GM18511 (cell line): Measurements from ENCODE around the gene CTTNBP2NL.
"Not testable (repeated sequence)": the region's sequence is repeated elsewhere in the genome, so short reads cannot be mapped to it uniquely, and the experiment has no call there.

Experiments
- ATAC-seq: cut with Tn5 transposase; IDR thresholded peaks from one replicate; pipeline ENCODE4 v1.9.1; 2021; ENCODE audit warnings: mild to moderate bottlenecking, moderate library complexity; ENCODE audit not compliant: unreplicated experiment

Gene CTTNBP2NL

DNA sequence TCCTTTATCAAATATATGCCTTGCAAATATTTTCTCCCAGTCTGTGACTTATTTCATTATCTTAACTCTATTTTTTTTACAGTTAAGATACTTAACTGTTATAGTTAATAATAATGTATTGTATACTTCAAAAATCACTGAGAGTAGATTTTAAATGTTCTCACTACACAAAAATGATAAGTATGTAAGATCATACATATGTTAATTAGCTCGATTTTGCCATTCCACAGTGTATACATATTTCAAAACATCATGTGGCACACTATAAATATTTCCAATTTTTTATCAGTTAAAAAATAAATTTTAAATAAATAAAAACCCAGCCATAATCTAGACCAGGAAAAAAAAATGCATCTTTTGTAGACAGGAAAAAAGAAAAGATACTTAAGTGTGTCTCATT, 27.2 kb downstream of the CTTNBP2NL start:
- ATAC-seq: no peak

- not testable (repeated sequence) for ATAC-seq
Observed at GRCh38 chr1:112423666-112424065, 27.7 kb downstream of the CTTNBP2NL start.

DNA sequence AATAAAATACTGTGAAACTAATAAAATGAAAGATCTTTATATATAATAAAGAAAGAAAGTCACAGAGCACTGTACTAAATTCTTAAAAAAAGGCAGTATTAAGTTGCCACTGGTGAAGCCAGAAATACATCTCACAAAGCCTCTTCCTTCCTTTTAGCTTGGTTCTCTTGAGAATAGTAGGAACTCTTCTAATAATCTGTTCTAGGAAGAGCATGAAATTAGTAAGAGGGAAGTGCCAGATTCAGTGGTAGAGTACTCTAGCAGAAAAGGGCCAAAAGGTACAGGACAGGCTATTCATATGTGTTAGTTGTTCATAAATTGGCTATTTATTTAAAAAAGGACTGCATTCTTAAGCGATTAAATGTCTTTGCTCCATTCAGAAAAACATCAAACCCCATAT, 33.7 kb downstream of the CTTNBP2NL start:
- ATAC-seq: no peak

DNA sequence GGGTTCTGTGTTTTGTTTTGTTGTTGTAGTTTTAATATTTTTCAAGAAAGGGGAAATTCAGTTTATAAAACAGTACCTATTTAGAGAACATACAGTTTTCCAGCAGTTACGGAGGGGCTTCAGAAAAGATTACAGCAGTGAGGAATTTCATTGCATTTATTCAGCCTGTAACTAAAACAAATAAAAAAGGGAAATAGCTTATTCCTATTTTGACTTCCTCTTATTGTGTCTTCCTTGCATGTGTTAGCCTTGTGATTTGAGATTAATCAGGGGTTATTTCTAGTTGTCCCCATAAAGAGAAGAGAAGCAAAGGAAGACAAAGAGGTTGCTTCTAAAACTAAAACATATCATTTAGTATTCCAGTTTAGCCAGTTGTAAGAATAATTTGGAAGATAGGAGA, 35.0 kb downstream of the CTTNBP2NL start:
- ATAC-seq: no peak

DNA sequence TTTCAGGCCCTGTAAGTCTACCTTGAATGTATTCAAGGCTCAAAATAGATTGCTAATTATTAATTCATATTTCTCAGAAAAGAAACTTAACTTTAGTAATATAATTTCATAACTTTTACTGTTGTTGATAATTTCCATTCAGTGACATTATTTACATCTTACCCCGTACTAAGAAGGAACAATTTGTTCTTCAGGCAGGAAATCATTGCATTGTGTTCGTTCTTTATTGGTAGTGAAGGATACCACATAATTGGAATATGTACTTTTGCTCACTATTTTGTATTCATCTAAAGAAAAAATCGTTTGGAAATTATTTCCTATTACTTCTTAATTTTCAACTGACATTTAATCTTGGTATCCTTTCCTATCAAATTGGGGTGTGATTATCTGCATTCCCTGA, 39.4 kb downstream of the CTTNBP2NL start:
- no peak for ATAC-seq

- no peak for ATAC-seq
Observed at GRCh38 chr1:112436384-112437156, 40.6 kb downstream of the CTTNBP2NL start.

GRCh38 chr1:112438156-112438555, 42.1 kb downstream of the CTTNBP2NL start:
- not testable (repeated sequence) for ATAC-seq

DNA sequence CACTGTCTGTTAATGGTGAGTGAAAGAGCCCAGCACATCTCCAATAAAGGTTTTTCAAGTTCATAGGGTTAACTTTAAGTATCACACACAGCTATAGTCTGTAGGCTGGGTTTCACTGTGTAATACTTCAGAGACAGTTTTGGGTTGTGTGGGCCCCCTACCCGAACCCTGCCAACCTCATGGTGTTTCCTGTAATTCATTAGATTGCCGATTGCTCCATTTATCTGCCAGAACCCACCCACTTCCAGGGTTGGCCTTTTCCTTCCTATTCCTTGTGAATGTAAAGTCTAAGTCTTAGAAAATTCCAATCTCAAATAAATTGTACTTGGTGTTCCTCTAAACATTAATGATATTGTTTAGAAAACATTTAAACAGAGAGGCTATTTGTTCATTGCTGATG, 43.6 kb downstream of the CTTNBP2NL start:
- no peak for ATAC-seq

DNA sequence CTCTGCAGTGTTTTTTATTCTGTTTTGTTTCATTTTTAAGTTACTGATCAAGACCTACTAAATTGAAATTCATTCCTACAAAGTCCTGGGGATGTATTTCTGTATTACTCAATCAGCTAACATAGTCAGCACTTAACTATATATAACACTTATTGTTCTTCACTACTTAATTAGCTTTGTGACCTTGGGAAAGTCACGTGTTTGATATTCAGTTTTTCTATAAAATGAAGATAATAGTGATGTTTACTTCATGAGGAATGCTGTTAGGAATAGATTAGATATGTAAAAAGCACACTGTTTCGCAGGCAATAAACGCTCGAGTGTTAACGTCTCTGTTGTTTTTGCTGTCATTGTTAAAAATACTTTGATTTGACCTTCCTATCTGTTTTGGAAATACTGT, 44.6 kb downstream of the CTTNBP2NL start:
- no peak for ATAC-seq

DNA sequence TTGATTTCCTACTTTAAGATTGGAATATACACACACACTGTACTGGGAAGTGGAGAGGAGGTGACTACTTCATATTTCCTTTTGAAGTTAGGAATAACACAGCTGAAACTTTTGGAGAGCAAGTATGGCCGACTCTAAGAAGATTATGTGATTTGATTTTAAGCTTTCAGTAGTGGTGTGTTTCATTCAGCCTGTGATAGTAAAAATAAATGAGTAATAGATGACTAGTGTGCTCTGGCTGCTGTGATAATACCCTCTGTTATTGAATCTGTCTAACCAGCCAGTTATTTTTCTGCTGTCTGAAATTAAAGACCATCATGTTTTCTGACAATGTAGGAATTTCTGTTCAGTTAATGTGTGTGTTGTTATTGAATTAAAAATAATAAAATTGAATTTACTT, 48.3 kb downstream of the CTTNBP2NL start:
- ATAC-seq: no peak

GRCh38 chr1:112445596-112445995, 49.6 kb downstream of the CTTNBP2NL start:
- ATAC-seq: no peak

DNA sequence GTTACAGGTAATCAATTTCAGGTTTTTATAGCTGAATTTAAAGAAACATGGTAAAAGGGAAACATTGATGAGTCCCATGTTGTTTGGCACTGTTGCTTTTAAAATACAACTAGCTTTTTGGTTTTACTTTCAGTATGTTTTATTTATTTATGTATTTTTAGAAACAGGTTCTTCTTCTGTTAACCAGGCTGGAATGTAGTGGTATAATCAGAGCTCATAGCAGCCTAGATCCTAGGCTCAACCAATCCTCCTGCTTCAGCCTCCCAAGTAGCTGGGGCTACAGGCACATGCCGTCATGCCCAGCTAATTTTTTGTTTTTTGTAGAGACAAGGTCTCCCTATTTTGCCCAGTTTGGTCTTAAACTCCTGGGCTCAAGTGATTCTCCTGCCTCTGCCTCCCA, 50.4 kb downstream of the CTTNBP2NL start:
- no peak for ATAC-seq

DNA sequence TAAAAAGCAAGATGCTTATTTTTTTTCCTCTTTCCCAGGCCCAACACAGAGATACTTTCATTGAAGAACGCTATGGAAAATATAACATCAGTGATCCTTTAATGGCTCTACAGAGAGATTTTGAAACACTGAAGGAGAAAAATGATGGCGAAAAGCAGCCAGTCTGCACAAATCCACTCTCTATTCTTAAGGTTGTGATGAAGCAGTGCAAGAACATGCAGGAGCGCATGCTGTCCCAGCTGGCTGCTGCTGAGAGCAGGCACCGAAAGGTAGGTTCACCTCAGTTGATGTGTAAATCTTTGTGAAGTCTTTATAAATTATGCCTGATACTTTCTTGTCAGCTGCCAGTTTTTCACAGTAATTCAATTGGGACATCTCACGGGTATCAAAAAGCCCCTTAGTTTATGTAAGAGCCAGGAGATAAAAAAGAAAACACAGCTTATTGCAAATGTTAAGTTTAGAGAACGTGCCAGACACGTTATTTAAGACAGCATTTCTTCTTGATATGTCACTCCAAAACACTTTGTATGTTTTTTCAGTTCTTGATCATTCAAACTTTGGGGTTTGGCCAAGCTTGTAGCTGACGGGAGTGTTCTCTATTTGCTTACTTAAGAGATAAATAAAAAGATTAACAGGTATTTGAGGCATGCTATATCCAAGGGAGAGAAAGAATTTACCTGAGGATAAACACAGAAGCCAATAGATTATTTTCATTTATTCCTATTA, 53.1 kb downstream of the CTTNBP2NL start:
- no peak for ATAC-seq

- ATAC-seq: no peak
Observed at GRCh38 chr1:112449630-112449983, 53.6 kb downstream of the CTTNBP2NL start.

DNA sequence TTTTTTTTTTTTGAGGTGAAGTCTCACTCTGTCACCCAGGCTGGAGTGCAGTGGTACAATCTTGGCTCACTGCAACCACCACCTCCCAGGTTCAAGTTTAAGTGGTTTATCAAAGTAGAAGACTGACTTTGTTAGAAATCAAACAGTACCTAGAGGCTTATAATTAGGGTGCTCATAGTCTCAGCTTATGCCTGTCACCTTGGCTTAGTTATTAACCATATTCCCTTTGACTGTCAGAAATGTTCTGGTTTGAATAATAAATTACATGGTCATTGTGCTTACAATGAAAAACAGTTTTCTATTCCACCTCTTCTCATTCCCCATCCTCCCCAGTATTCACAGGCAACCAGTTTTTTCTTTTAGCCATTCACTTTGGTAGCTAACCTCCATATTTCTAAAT, 54.8 kb downstream of the CTTNBP2NL start:
- ATAC-seq: no peak

DNA sequence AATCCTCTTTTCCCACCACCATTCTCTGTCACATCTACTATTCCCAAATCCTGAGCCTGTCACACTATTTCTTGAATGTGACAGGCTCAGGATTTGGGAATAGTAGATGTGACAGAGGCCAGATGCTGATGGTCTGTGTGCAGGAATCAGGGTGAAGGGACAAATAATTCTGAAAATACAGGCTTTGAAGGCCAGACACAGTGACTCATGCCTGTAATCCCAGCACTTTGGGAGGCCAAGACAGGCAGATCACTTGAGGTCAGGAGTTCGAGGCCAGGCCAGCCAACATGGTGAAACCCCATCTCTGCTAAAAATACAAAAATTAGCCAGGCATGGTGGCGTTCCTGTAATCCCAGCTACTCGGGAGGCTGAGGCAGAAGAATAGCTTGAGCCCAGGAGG, 55.3 kb downstream of the CTTNBP2NL start:
- not testable (repeated sequence) for ATAC-seq

GRCh38 chr1:112453876-112454275, 57.9 kb downstream of the CTTNBP2NL start:
- ATAC-seq: no peak

- ATAC-seq: no peak
Observed at GRCh38 chr1:112454316-112454715, 58.3 kb downstream of the CTTNBP2NL start.

DNA sequence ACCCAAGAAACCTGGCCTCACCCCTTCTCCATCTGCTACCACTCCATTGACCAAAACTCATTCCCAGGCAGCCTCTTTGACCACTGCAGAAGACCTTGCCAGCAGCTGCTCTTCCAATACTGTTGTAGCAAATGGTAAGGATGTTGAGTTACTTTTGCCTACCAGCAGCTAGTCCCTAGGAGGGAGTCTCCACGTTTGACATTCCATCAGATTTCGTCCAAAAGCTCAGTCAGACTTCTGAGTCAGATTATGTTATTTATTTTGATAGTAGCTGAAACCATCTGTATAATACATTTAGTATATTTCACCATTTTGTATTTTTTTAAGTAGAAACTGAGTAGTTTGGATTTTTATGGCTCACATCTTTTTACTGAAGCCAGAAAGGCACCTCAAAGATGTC, 61.2 kb downstream of the CTTNBP2NL start:
- no peak for ATAC-seq

GRCh38 chr1:112457955-112458354, 61.9 kb downstream of the CTTNBP2NL start:
- ATAC-seq: no peak

- ATAC-seq: no peak
Observed at GRCh38 chr1:112458756-112459155, 62.7 kb downstream of the CTTNBP2NL start.

DNA sequence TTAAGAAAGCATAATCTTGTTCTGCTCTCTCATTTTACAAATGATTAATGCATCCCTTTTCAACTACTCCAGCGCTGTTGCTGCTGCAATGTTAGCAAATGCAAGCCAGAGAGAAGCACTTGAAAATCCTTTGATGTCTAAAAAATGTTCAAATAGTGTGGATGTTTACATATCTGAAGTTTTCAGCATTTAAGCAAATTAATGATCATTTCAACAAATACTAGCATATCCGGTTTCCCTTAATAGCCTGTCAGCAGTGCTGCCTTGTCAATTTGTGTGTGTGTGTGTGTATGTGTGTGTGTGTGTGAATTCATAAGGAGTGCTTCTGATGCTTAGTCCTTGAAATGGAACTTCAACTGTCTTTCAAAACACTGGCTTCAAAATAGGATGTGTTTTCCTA, 64.6 kb downstream of the CTTNBP2NL start:
- no peak for ATAC-seq
